K562 (cell line): Measurements from ENCODE around the gene ACER1. TPM values are rescaled to one million over a fixed set of nuclear protein-coding genes. Genes with fewer than 3 reads are reported as not detected.

Experiments used
- CEBPG ChIP-seq, 3 experiments: fragments of 200-800 bp in 1 of 3; sonication (Bioruptor generic) in 1 of 3; sonication (generic) in 1 of 3; formaldehyde crosslinking in 1 of 3; IDR thresholded peaks in 2 of 3; conservative IDR thresholded peaks in 1 of 3; 2 replicates each; pipeline versions ENCODE4 v1.6.1 to v1.8.0; 2016 to 2022; ENCODE audit warnings: missing compliant biosample characterization in 2 of 3, missing genetic modification characterization in 2 of 3, mild to moderate bottlenecking in 1 of 3, missing genetic modification reagents in 1 of 3
- MGA ChIP-seq: fragments of 450-650 bp; IDR thresholded peaks from 2 replicates; pipeline ENCODE4 v1.6.1; 2016; ENCODE audit warnings: mild to moderate bottlenecking, moderate library complexity
- ZKSCAN8 ChIP-seq: fragments of 200-800 bp; sonication (Bioruptor generic); IDR thresholded peaks from 2 replicates; pipeline ENCODE4 v1.6.1; 2016; ENCODE audit warnings: missing genetic modification characterization, missing compliant biosample characterization
- polyA plus RNA-seq, 8 experiments: library from polyadenylated mRNA; depleted of rRNA in 4 of 8; stranded (reverse) in 5 of 8; unstranded in 3 of 8; fragments of >200 nt; fragmentation: Nextera tagmentation in 2 of 8; fragmentation: Illumina TruSeq in 1 of 8; extraction: Ambion mirVana in 2 of 8; extraction: Trizol in 1 of 8; gene quantifications; 2 replicates each; pipeline versions ENCODE4 v1.2.1 to v1.2.3, GENCODE V29; 2011 to 2014; ENCODE audit warnings: inconsistent platforms in 1 of 8, missing spikeins in 1 of 8
- total RNA-seq, 7 experiments: library from RNA; depleted of rRNA in 6 of 7; stranded (reverse); fragments of >200 nt in 6 of 7; fragmentation: Illumina TruSeq in 2 of 7; extraction: Trizol in 2 of 7; gene quantifications; 2 replicates each; pipeline versions ENCODE4 v1.2.1 to v1.2.3, GENCODE V29; 2011 to 2021; ENCODE audit warnings: low replicate concordance in 1 of 7

Gene ACER1
- total and polyA plus RNA-seq, 9 of the 15 experiments (the other 6 are each of a cell fraction or from before 2014, with no cell fraction given): not detected

GRCh38 chr19:6275170-6275744, 58.2 kb downstream of the ACER1 start (continued):
- peak; percentile 31; the same call in 1 of the 2 replicates for TF ChIP-seq MGA
- TF ChIP-seq ZKSCAN8 (CRISPR knock-in tag): no peak
- no peak for TF ChIP-seq CEBPG (CRISPR knock-in tag; IDR thresholded peaks at IDR 0.05)
- no peak for TF ChIP-seq CEBPG (tag; conservative IDR thresholded peaks at IDR 0.05 in 1 of 2, IDR thresholded peaks at IDR 0.05 in 1 of 2)
